Uterus (tissue), 2 donors: ENCODE data around the gene RAC3.

Experiments used
- POLR2A ChIP-seq, 2 donors: fragments of 450-650 bp; IDR thresholded peaks; one replicate each; pipeline ENCODE4 v1.6.1; 2016; ENCODE audit warnings: antibody characterized with exemption in 2 of 2, mild to moderate bottlenecking in 1 of 2, moderate library complexity in 1 of 2
- TF ChIP-seq, protein P1 (sequence below), 4 experiments: fragments of 200-600 bp in 2 of 4; fragments of 450-650 bp in 2 of 4; sonication (generic) in 2 of 4; IDR thresholded peaks; one replicate each; pipeline ENCODE4 v1.5.1; 2016 to 2019; ENCODE audit warnings: antibody characterized with exemption in 4 of 4, mild to moderate bottlenecking in 2 of 4, moderate library complexity in 1 of 4

- TF ChIP-seq, protein P1, sequence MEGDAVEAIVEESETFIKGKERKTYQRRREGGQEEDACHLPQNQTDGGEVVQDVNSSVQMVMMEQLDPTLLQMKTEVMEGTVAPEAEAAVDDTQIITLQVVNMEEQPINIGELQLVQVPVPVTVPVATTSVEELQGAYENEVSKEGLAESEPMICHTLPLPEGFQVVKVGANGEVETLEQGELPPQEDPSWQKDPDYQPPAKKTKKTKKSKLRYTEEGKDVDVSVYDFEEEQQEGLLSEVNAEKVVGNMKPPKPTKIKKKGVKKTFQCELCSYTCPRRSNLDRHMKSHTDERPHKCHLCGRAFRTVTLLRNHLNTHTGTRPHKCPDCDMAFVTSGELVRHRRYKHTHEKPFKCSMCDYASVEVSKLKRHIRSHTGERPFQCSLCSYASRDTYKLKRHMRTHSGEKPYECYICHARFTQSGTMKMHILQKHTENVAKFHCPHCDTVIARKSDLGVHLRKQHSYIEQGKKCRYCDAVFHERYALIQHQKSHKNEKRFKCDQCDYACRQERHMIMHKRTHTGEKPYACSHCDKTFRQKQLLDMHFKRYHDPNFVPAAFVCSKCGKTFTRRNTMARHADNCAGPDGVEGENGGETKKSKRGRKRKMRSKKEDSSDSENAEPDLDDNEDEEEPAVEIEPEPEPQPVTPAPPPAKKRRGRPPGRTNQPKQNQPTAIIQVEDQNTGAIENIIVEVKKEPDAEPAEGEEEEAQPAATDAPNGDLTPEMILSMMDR (IDR thresholded peaks at IDR 0.05), result no peak
- no peak for TF ChIP-seq POLR2A (IDR thresholded peaks at IDR 0.05)
Observed at GRCh38 chr17:82011617-82012187, 19.8 kb upstream of the RAC3 start.
